Stomach (tissue), 9 donors: ENCODE measurements around the gene AGRP. TPM values are rescaled to one million over a fixed set of nuclear protein-coding genes. Genes with fewer than 3 reads are reported as not detected.

Source experiments
- DNase-seq, 2 donors: peaks; one replicate each; pipeline versions ENCODE4 v3.0.0 to v3.0.0-alpha.2; 2013 to 2019
- H3K27ac ChIP-seq, 5 donors: fragments of 200-600 bp in 4 of 5; sonication (generic) in 4 of 5; one replicate each; pipeline ENCODE4 v1.5.1; 2013 to 2019; ENCODE audit warnings: mild to moderate bottlenecking in 1 of 5, moderate library complexity in 1 of 5
- H3K27me3 ChIP-seq, 3 donors: fragments of 200-600 bp; sonication (generic); one replicate each; pipeline ENCODE4 v1.5.1; 2017 to 2019; ENCODE audit warnings: mixed run types in 1 of 3
- H3K36me3 ChIP-seq, 4 donors: fragments of 200-600 bp; sonication (generic); 1 replicate in 3 of 4; 2 replicates in 1 of 4; pipeline ENCODE4 v1.5.1; 2016 to 2019
- H3K4me1 ChIP-seq, 4 donors: fragments of 200-600 bp; sonication (generic); one replicate each; pipeline ENCODE4 v1.5.1; 2016 to 2019
- H3K4me3 ChIP-seq, 4 donors: fragments of 200-600 bp; sonication (generic) in 3 of 4; one replicate each; pipeline ENCODE4 v1.5.1; 2016 to 2019; ENCODE audit warnings: mild to moderate bottlenecking in 1 of 4
- H3K9me3 ChIP-seq, 4 donors: fragments of 200-600 bp; sonication (generic); one replicate each; pipeline ENCODE4 v1.5.1; 2016 to 2019
- CTCF ChIP-seq, 7 experiments: fragments of 450-650 bp in 4 of 7; fragments of 200-600 bp in 3 of 7; sonication (generic) in 3 of 7; IDR thresholded peaks; one replicate each; pipeline ENCODE4 v1.5.1; 2016 to 2019; ENCODE audit warnings: antibody characterized with exemption in 7 of 7, control low read depth in 2 of 7, mild to moderate bottlenecking in 1 of 7
- EP300 ChIP-seq: sonication (generic); formaldehyde crosslinking; IDR thresholded peaks from one replicate; pipeline ENCODE4 v1.6.1; 2017; ENCODE audit warnings: antibody characterized with exemption
- POLR2A ChIP-seq, 4 donors: fragments of 450-650 bp; IDR thresholded peaks; one replicate each; pipeline ENCODE4 v1.6.1; 2016; ENCODE audit warnings: antibody characterized with exemption in 4 of 4, control low read depth in 2 of 4, mild to moderate bottlenecking in 1 of 4, moderate library complexity in 1 of 4
- POLR2AphosphoS5 ChIP-seq, 3 donors: sonication (generic); formaldehyde crosslinking; IDR thresholded peaks; one replicate each; pipeline ENCODE4 v1.6.1; 2016; ENCODE audit warnings: antibody characterized with exemption in 3 of 3
- WGBS, 5 donors: extraction: QIAGEN DNeasy Blood & Tissue Kit in 3 of 5; methylation state at CpG; one replicate each; pipeline versions ENCODE4 v1.1.5 to v1.1.7; 2013 to 2018; 5-methylcytosine and 5-hydroxymethylcytosine counted together
- intact Hi-C: fragments of 100-400 bp; cut with DNase I; formaldehyde crosslinking; loops from one replicate; pipeline ENCODE4 v1.15.1; 2023; ENCODE audit warnings: low total_unique reads
- polyA plus RNA-seq, 3 donors: library from polyadenylated mRNA; stranded (reverse); fragments of 200-250 nt; gene quantifications; one replicate each; pipeline ENCODE4 v1.2.3, GENCODE V29; 2013
- total RNA-seq, 5 donors: library from RNA; depleted of rRNA; stranded (reverse); fragments of >200 nt; gene quantifications; one replicate each; pipeline versions ENCODE4 v1.1.0 to v1.2.3, GENCODE V29; 2014 to 2016
- donor health status: healthy with polysubstance abuse.
- donor health status: Bipolar disorder and iron deficiency.
- donor health status: healthy.

The AGRP gene
- total and polyA plus RNA-seq, 8 donors = not detected

DNA sequence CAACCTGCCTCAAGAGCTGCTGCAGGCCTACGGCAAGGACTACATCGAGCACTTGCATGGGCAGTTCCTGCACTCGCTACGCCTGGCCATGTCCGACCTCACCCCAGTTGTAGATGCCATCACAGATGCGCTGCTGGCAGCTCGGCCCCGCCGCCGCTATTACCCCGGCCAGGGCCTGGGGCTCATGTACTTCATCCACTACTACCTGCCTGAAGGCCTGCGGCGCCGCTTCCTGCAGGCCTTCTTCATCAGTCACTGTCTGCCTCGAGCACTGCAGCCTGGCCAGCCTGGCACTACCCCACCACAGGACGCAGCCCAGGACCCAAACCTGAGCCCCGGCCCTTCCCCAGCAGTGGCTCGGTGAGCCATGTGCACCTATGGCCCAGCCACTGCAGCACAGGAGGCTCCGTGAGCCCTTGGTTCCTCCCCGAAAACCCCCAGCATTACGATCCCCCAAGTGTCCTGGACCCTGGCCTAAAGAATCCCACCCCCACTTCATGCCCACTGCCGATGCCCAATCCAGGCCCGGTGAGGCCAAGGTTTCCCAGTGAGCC, 46.6 kb downstream of the AGRP start:
- peaks cover 13 to 25% (median 23%) of the 10 kb centered on the region in 4 donors for H3K4me1 ChIP-seq
- TF ChIP-seq EP300 (no peak), POLR2AphosphoS5 (IDR thresholded peaks at IDR 0.05) (no peak), POLR2A (IDR thresholded peaks at IDR 0.05) (no peak), CTCF (IDR thresholded peaks at IDR 0.05) (no peak)
- WGBS, 5 donors = 92 to 97% (median 95%) methylated on average over 18 to 23 of the region's 23 CpGs
- intact Hi-C loops = no loop called here
- no peak overlapping the region for H3K27ac ChIP-seq
- no peak overlapping the region for H3K4me3 ChIP-seq
- peaks cover 39 to 63% (median 55%) of the 10 kb centered on the region in 4 donors for H3K36me3 ChIP-seq
- no peaks in the 10 kb centered on the region for H3K27me3 ChIP-seq
- DNase-seq = no peak
- no peaks in the 10 kb centered on the region for H3K9me3 ChIP-seq

DNA sequence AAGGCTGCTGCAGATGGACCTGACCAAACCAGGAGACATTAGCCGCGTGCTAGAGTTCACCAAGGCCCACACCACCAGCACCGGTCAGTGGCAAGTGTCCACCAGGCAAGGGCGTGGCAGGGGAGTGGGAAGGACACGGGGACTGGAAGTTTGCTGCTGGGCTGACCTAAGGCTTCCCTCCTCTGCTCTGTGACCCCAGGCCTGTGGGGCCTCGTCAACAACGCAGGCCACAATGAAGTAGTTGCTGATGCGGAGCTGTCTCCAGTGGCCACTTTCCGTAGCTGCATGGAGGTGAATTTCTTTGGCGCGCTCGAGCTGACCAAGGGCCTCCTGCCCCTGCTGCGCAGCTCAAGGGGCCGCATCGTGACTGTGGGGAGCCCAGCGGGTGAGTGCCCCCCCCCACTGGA, 47.6 kb downstream of the AGRP start:
- Histone ChIP-seq H3K9me3 (no peaks in the 10 kb centered on the region), H3K4me3 (no peak overlapping the region), H3K4me1 (peaks cover 12 to 25% (median 21%) of the 10 kb centered on the region in 4 donors), H3K36me3 (peaks cover 39 to 55% (median 53%) of the 10 kb centered on the region in 4 donors), H3K27ac (no peak overlapping the region), H3K27me3 (peaks cover 0 to 3% (median 0%) of the 10 kb centered on the region in 3 donors)
- intact Hi-C loops = no loop called here
- 88 to 97% (median 94%) methylated on average over 9 to 16 of the region's 16 CpGs for WGBS, 5 donors
- TF ChIP-seq EP300 = no peak
- no peak for DNase-seq

DNA sequence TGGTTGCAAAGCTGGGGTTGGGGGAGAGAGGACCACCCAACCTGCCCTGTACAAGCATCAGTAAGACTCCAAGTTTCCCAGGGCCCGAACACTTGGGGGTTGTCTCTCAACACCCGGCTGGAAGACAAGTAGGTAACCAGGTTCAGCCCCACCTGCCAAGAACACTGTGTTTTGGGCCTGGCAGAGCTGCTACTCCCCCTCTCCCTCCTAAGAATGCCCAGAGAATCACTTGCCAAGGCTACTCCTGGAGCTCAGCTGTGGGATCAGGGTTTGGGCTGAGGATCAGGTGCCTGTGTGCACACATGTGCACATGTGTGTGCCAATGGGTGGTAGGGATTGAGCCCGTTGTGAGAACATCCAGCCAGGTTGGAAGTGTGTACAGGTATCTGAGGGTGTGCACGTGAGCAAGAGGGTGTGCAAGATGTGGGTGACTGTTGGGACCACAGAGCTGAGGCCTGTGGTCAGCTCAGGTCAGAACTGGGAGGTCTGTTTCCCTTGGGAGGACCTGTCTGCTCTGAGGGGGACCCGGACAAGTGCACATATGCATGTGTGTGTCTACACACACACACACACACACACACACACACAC, 50.1 kb downstream of the AGRP start:
- H3K36me3 ChIP-seq = peaks cover 22 to 30% (median 28%) of the 10 kb centered on the region in 4 donors
- H3K4me3 ChIP-seq = no peak overlapping the region
- WGBS, 5 donors = 74 to 89% (median 83%) methylated on average over 3 to 5 of the region's 5 CpGs
- TF ChIP-seq POLR2A (IDR thresholded peaks at IDR 0.05) (no peak), EP300 (no peak), POLR2AphosphoS5 (IDR thresholded peaks at IDR 0.05) (no peak), CTCF (IDR thresholded peaks at IDR 0.05) (no peak)
- H3K9me3 ChIP-seq = no peaks in the 10 kb centered on the region
- no peak overlapping the region for H3K27ac ChIP-seq
- intact Hi-C loops = no loop called here
- no peak for DNase-seq
- H3K27me3 ChIP-seq = peaks cover 0 to 28% (median 0%) of the 10 kb centered on the region in 3 donors
- peaks cover 21 to 44% (median 38%) of the 10 kb centered on the region in 4 donors for H3K4me1 ChIP-seq

Other genes with a start within 250 kb of the AGRP start
- 100 to 1,000 TPM in 1 of 5 donors, 10 to 100 TPM in 3, 1 to 10 TPM in 1; 6.1 to 101 (median 25.9) TPM for gene FHOD1, start 236.1 kb downstream of the AGRP start, total RNA-seq
- gene FHOD1, start 236.1 kb downstream of the AGRP start, polyA plus RNA-seq = 10 to 100 TPM; 12.8 to 19.2 (median 15.7) TPM
- gene SLC9A5, start 234.6 kb downstream of the AGRP start, total RNA-seq = 1 to 10 TPM in 2 of 5 donors, under 1 TPM in 2, not detected in 1; 0.89 to 5.3 (median 2.6) TPM
- gene SLC9A5, start 234.6 kb downstream of the AGRP start, polyA plus RNA-seq = under 1 TPM; 0.19 to 0.43 (median 0.31) TPM
- gene PLEKHG4, start 204.0 kb downstream of the AGRP start, total RNA-seq = 10 to 100 TPM in 2 of 5 donors, 1 to 10 TPM in 3; 2.3 to 57.1 (median 8.1) TPM
- gene PLEKHG4, start 204.0 kb downstream of the AGRP start, polyA plus RNA-seq = 1 to 10 TPM; 2.5 to 10.0 (median 3.1) TPM
- gene KCTD19, start 156.8 kb downstream of the AGRP start, total RNA-seq = 1 to 10 TPM in 2 of 5 donors, not detected in 3; 2.2 to 3.3 TPM
- under 1 TPM in 1 of 3 donors, not detected in 2; 0.03 TPM for gene KCTD19, start 156.8 kb downstream of the AGRP start, polyA plus RNA-seq
- 10 to 100 TPM in 1 of 5 donors, under 1 TPM in 1, not detected in 3; 0.73 to 33.0 TPM for gene LRRC36, start 156.7 kb downstream of the AGRP start, total RNA-seq
- gene LRRC36, start 156.7 kb downstream of the AGRP start, polyA plus RNA-seq = 1 to 10 TPM in 1 of 3 donors, under 1 TPM in 1, not detected in 1; 0.37 to 1.2 TPM
- 100 to 1,000 TPM in 1 of 5 donors, 10 to 100 TPM in 3, 1 to 10 TPM in 1; 5.8 to 127 (median 15.8) TPM for gene TPPP3, start 90.0 kb downstream of the AGRP start, total RNA-seq
- gene TPPP3, start 90.0 kb downstream of the AGRP start, polyA plus RNA-seq = 10 to 100 TPM in 2 of 3 donors, 1 to 10 TPM in 1; 10.0 to 38.8 (median 11.8) TPM
- gene ZDHHC1, start 67.1 kb downstream of the AGRP start, total RNA-seq = 10 to 100 TPM in 2 of 5 donors, 1 to 10 TPM in 2, not detected in 1; 6.1 to 33.6 (median 11.6) TPM
- gene ZDHHC1, start 67.1 kb downstream of the AGRP start, polyA plus RNA-seq = 1 to 10 TPM; 2.0 to 4.7 (median 4.4) TPM
- gene HSD11B2, start 52.4 kb downstream of the AGRP start, total RNA-seq = 100 to 1,000 TPM in 1 of 5 donors, 10 to 100 TPM in 1, 1 to 10 TPM in 1, under 1 TPM in 1, not detected in 1; 0.89 to 837 (median 9.6) TPM
- 10 to 100 TPM in 1 of 3 donors, 1 to 10 TPM in 2; 1.5 to 16.7 (median 2.9) TPM for gene HSD11B2, start 52.4 kb downstream of the AGRP start, polyA plus RNA-seq
- 100 to 1,000 TPM in 1 of 5 donors, 10 to 100 TPM in 4; 23.5 to 102 (median 72.2) TPM for gene ATP6V0D1, start 2.4 kb downstream of the AGRP start, total RNA-seq
- 100 to 1,000 TPM in 1 of 3 donors, 10 to 100 TPM in 2; 36.5 to 102 (median 57.7) TPM for gene ATP6V0D1, start 2.4 kb downstream of the AGRP start, polyA plus RNA-seq
- gene RIPOR1, start 45.3 kb upstream of the AGRP start, total RNA-seq = 100 to 1,000 TPM in 2 of 5 donors, 10 to 100 TPM in 3; 24.0 to 159 (median 38.4) TPM
- gene RIPOR1, start 45.3 kb upstream of the AGRP start, polyA plus RNA-seq = 10 to 100 TPM; 17.2 to 29.5 (median 23.4) TPM
- 10 to 100 TPM; 29.2 to 47.3 (median 38.8) TPM for gene CTCF, start 79.0 kb upstream of the AGRP start, total RNA-seq
- gene CTCF, start 79.0 kb upstream of the AGRP start, polyA plus RNA-seq = 10 to 100 TPM; 15.0 to 19.9 (median 17.9) TPM
- 10 to 100 TPM in 1 of 5 donors, 1 to 10 TPM in 2, under 1 TPM in 2; 0.18 to 28.1 (median 1.0) TPM for gene CARMIL2, start 161.6 kb upstream of the AGRP start, total RNA-seq
- 1 to 10 TPM in 2 of 3 donors, under 1 TPM in 1; 0.46 to 2.4 (median 2.0) TPM for gene CARMIL2, start 161.6 kb upstream of the AGRP start, polyA plus RNA-seq
- 10 to 100 TPM in 2 of 5 donors, 1 to 10 TPM in 2, under 1 TPM in 1; 0.87 to 30.3 (median 5.3) TPM for gene ACD, start 176.7 kb upstream of the AGRP start, total RNA-seq
- 10 to 100 TPM; 12.0 to 17.1 (median 16.2) TPM for gene ACD, start 176.7 kb upstream of the AGRP start, polyA plus RNA-seq
- 10 to 100 TPM in 3 of 5 donors, 1 to 10 TPM in 2; 1.1 to 56.7 (median 14.6) TPM for gene PARD6A, start 177.4 kb upstream of the AGRP start, total RNA-seq
- gene PARD6A, start 177.4 kb upstream of the AGRP start, polyA plus RNA-seq = 1 to 10 TPM; 3.5 to 7.2 (median 7.0) TPM
- 100 to 1,000 TPM in 1 of 5 donors, 10 to 100 TPM in 2, 1 to 10 TPM in 2; 5.8 to 113 (median 10.4) TPM for gene ENKD1, start 183.2 kb upstream of the AGRP start, total RNA-seq
- 10 to 100 TPM; 19.7 to 31.5 (median 20.5) TPM for gene ENKD1, start 183.2 kb upstream of the AGRP start, polyA plus RNA-seq
- gene C16orf86, start 183.3 kb upstream of the AGRP start, total RNA-seq = 10 to 100 TPM in 1 of 5 donors, 1 to 10 TPM in 1, not detected in 3; 3.5 to 83.0 TPM
- gene C16orf86, start 183.3 kb upstream of the AGRP start, polyA plus RNA-seq = 1 to 10 TPM; 3.2 to 3.6 (median 3.4) TPM
- gene GFOD2, start 235.8 kb upstream of the AGRP start, total RNA-seq = 10 to 100 TPM in 4 of 5 donors, 1 to 10 TPM in 1; 7.6 to 87.5 (median 13.3) TPM
- gene GFOD2, start 235.8 kb upstream of the AGRP start, polyA plus RNA-seq = 10 to 100 TPM in 1 of 3 donors, 1 to 10 TPM in 2; 8.6 to 13.4 (median 10.0) TPM